Hematopoietic multipotent progenitor cell (in vitro differentiated cells): Measurements from ENCODE around the gene SLC49A4. TPM values are rescaled to one million over a fixed set of nuclear protein-coding genes. Genes with fewer than 3 reads are reported as not detected.
"Not testable (repeated sequence)": the region's sequence is repeated elsewhere in the genome, so short reads cannot be mapped to it uniquely, and the experiment has no call there.

Source experiments
- DNase-seq, 3 donors: peaks; one replicate each; pipeline ENCODE4 v3.0.0-alpha.2; 2011 to 2015; ENCODE audit warnings: low read depth in 2 of 3, low spot score in 2 of 3
- total RNA-seq: library from RNA; depleted of rRNA; stranded (reverse); fragments of >200 nt; gene quantifications from one replicate; pipeline ENCODE4 v1.2.3, GENCODE V29; 2012

The SLC49A4 gene, protein sequence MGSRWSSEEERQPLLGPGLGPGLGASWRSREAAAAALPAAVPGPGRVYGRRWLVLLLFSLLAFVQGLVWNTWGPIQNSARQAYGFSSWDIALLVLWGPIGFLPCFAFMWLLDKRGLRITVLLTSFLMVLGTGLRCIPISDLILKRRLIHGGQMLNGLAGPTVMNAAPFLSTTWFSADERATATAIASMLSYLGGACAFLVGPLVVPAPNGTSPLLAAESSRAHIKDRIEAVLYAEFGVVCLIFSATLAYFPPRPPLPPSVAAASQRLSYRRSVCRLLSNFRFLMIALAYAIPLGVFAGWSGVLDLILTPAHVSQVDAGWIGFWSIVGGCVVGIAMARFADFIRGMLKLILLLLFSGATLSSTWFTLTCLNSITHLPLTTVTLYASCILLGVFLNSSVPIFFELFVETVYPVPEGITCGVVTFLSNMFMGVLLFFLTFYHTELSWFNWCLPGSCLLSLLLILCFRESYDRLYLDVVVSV
- total RNA-seq, result 7.0 TPM

DNA sequence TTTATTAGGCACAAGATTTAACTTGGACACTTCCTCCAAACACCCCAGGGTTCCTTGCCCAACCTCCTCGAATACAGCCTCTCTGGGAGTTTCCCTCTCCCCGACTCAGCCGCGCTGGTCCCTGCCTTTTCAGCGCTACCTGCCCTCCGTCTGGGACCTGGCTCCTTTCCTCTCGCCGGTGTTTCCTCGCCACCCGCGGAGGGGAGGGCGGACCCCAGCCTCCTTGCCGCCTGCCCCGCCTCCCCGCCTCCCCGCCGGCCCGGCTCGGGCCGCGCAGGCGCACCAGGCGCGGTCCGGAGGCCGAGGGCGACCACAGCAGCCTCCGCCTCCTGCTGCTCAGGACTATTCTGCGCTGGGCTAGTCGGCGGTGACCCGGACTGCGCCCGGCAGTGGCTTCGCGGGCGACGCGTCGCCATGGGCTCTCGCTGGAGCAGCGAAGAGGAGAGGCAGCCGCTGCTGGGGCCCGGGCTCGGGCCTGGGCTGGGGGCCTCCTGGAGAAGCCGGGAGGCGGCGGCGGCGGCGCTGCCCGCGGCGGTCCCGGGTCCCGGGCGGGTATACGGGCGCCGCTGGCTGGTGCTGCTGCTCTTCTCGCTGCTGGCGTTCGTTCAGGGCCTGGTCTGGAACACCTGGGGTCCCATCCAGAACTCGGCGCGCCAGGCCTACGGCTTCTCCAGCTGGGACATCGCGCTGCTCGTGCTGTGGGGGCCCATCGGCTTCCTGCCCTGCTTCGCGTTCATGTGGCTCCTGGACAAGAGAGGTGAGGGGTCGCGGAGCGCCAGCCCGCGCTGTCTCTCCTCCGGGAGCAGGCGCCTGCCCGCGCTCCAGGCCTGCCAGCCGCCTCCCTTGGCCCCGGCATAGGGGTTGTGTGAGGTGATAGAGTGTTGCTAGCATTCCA lies at the start of gene SLC49A4:
SLC49A4 (plus strand) TSS at position 291 of the 895 bp plus-strand sequence; CDS start at position 415, 124 bp downstream.
- DNase-seq, result peak; percentile 53 to 71 (median 70)

DNA sequence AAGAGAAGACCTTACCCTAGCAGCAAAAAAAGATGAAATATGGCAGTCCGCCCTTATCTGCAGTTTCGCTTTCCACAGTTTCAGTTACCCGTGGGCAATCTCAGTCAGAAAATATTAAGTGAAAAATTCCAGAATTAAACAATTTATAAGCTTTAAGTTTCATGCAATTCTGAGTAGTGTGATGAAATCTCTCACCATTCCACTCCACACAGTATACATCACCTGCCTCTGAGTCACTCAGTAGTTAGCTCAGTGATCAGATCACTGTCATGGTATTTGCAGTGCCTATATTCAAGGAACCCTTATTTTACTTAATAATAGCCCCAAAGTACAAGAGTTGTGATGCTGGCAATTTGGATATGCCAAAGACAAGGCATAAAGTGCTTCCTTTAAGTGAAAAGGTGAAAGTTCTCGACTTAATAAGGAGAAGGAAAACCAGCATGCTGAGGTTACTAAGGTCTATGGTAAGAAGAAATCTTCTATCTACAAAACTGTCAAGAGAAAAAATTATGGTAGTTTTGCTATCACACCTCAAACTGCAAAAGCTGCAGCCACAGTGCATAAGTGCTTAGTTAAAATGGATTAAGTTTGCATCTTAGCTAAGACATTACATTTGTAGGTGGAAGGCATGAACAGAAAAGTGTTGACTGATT lies 49.4 kb upstream of the SLC49A4 start:
- no peak for DNase-seq

DNA sequence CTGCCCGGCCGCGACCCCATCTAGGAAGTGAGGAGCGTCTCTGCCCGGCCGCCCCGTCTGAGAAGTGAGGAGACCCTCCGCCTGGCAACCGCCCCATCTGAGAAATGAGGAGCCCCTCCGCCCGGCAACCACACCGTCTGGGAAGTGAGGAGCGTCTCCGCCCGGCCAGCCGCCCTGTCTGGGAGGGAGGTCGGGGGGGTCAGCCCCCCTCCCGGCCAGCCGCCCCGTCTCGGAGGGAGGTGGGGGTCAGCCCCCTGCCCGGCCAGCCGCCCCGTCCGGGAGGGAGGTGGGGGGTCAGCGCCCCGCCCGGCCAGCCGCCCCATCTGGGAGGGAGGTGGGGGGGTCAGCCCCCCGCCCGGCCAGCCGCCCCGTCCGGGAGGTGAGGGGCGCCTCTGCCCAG lies 47.6 kb upstream of the SLC49A4 start:
- DNase-seq, result not testable (repeated sequence)

DNA sequence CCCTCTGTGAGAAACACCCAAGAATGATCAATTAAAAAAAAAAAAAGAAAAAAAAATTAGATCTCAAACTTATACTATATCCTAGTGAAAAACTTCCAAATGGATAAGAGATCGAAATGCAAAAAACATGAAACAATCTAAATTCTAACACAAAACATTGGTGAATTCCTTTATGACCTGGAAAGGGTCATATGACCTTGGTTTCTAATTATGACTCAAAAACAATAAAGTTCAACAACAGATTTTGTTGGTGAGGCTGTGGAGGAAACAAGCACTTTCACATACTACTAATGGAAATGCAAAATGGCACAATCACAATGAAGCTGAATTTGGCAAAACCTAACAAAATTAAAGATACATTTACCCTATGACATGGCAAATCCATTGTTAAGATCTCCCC lies 46.5 kb upstream of the SLC49A4 start:
- no peak for DNase-seq

DNA sequence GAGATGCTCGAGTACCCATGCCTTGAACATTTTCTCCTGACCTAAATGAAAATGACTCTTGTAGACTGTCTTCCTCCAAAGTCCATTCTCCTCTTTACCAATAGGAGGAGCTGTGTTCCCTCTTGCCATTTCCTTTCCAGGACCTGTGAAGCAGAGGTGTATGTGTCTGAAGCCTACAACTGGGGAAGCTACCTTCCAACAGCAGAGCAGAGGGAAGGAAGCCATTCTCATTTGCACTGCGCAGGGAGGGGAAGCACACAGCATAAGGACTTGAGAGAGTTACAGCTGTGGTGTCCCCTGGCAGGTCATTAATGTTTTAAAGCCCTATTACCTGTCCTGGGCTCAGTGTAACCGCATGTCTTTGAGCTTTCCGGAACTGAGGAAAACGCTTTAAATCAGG lies 39.9 kb upstream of the SLC49A4 start:
- peak; percentile 6 to 64 (median 41) for DNase-seq

DNA sequence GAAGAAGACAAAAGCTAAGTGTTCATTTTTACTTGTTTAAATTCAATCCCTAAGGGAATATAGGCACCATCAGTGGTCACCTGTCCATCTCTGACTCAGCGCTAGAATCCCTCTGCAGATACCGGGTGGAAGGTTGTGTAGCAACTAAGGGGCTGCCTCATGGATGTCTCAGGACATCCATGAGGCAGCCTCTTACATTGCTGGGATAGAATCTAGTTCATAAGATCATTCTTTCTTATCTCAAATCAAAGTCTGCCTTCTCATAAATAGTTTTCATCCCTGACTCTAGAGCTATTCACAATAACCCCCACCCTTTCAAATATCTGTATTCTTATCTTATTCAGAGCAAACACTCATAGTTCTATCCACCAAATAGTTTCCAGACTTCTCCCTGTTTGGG lies 39.4 kb upstream of the SLC49A4 start:
- no peak for DNase-seq

DNA sequence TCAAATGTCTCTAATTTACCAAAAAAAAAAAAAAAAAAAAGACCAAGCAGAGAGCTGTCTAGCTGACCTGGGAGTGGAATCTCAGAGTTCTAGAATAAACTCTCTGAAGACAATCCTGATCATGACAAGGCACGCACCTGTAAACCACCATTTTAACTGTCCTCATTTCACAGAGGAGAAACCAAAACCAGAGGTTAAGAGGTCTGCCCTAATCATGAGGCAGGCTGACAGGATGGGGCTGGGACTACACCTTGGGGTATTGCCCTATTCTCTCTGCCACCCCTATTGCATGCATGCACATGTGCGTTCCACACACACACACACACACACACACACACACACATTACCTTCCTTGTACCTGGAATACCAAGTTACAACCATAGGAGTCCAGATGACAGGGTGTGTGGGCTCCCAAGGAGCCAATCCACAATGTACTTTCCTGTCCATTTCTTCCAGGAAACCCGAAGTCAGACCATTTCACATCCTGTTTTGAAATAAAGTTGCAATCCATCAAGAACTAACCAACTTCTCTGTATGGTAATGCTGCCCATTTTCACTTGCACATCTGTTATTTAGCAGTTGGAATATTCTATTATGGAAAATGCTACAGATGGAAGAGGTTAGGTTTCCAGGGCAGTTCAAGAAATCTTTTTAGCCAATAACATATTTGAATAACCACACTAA lies 35.9 kb upstream of the SLC49A4 start:
- no peak for DNase-seq

DNA sequence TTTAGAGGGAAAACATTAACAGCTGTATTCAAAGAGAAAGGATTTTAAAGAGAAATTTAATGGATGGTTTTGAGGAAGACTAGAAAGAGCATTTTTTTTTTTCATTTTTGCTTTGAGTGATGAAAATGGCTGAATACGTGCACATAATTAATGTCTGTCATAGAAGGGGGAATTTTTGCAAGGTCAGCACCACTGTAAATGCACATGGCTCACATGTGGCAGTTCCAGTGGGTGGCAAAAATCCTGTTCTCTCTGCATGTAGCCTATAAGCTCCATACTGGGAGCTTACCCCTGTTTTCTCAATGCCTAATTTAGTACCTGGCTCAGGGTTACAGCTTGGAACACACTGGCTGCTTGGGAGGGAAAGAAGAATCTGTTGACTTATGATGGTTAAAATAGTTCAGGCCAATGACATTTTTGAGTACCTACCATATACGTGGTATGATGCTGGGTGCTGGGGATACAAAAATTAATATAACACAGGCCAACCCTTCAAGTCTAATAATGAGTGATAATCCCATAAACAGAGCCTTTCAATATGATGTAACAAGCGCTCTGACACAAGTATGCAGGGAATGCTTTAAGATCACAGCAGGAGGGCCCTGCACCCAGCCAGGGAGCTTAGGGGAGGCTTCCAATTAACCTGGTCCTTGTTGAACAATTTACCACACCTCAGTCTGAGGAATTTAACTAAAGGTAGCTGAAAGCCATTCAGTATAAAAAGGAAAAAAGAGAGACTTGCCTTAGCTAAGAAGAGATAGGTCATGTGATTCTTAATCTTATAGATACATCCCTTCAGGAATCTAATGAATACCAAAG lies 34.2 kb upstream of the SLC49A4 start:
- DNase-seq, result no peak

DNA sequence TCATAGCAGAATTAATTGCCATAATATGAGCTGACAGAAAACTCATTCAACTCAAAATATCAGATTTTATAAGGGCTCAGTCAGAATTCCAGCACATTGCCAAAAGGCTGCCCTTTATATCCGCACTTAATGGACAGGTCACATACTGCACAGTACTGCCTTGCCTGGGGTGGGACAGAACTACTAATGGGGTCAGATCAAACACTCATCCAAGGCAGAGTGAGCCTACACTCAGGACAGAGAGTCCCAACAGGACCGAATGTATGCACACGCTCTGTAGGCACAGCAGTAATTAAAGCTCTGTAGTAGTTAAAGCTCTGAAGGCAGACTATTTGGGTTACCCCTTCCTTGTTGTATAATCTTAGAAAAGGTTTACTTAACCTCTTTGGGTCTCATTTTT lies 28.4 kb upstream of the SLC49A4 start:
- no peak for DNase-seq

DNA sequence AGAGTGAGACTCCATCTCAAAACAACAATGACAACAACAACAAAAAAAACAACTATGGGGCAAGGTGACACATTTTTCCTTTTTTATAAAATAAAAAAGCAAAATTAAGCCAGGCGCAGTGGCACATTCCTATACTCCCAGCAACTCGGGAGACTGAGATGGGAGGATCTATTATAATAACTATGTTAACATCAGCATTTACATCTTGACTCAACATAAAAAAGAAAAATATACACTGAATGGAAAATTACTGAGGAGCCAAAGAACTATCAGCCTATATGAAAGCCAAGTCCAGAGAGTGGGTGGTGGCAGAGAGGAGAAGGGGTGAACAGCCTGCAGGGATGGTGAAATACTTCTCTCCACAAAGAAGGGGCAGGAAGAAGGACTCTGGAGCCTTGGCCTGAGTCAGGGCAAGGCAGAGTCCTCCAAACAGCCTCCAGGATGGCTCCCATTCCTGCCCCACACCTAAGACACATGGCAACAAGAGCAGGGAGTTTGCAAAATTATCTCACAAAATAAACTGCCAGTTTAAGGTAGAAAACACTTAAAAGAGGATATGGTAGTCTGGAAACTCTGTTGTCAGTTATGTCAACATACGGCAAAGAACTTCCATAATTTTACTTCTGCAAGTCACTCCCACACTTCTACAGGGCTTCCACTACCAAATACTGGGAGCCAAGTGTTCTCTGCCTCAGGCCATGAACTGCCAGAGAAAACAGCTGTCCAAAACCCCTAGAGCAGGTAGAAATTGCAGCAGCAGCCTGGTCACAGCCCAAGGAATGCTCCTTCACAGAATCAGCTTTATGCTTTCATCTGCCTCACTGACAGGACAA lies 27.1 kb upstream of the SLC49A4 start:
- DNase-seq, result no peak

DNA sequence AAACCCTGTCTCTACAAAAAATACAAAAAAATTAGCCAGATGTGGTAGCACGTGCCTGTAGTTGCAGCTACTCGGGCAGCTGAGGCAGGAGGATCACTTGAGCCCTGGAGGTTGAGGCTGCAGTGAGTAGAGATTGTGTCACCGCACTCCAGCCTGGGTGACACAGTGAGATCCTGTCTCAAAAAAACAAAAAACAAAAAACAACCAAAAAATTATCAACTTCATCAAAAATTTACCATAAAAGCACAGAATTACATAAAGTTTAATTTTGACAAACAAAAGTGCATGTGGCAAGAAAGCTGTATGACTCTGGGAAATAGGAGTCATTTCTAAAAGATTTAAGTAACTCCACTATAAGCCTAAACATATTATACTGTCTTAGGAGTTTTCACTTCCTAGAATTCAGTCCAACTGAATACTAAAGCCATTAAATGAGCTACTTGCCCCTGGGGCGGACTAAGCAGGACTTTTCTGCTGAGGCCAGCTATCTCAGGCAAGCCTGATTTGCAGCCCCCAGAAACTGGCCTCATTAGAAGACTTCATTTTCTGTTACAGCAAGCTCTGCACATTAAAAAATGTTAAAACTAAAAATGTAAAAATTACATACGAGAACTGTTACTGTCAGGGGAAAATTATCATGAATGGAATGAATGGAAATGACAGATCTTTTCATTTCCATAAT lies 24.2 kb upstream of the SLC49A4 start:
- no peak for DNase-seq

DNA sequence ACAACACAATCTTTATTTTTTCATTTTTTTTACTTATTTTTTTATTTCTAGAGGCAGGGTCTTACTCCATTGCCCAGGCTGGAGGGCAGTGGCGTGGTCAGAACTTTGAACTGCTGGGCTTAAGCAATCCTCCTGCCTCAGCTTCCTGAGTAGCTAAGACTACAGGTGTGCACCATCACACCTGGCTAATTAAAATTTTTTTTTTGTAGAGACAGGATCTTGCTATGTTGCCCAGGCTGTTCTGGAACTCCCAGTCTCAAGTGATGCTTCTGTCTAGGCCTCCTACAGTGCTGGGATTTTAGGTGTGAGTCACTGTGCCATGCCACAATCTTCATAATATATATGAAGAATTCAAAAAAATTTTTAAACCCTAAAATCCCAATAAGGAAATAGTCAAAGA lies 22.0 kb upstream of the SLC49A4 start:
- DNase-seq, result no peak

DNA sequence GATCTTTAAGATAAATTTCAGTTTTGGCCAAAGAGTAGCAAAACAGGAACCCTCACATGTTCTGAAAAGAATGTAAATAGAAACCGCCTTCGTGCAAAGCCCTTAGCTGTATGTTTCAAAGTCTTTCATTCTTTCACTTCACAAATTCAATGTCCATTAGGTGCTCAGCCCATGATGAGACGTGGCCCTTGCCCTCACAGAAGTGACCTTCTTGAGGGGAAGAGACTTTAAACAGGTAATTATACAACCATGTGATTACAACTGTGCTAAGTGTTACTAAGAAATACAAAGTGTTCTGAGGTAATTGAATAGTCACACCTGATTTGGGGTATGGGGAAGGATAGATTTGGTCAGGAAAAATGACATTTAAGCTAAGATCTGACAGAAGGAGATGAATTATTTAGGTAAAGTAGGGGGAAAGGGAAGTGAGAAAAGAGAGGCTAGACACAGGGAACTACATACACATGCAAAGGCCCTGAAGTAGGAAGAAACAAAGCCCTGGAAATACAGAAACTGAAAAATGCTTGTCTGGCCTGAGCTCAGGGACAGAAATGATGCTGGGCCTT lies 20.8 kb upstream of the SLC49A4 start:
- no peak for DNase-seq

DNA sequence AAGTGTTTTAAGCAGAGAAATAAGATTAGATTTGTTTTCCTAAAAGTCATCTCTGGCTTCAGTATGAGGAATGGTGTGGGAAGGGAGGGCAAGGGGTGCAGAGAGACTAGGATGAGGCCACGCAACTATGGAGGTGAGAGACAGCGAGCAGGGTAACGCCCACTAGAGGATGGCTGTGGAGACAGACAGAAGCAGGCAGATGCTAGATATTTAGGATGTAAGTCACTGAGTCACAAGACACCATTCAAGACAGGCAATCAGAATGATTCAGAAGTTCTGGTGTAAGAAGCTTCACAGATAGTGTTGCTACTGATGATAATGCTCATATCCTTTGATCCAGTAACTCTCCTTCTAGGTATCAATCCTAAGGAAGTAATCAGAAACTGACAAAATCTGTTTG lies 20.3 kb upstream of the SLC49A4 start:
- DNase-seq, result no peak

DNA sequence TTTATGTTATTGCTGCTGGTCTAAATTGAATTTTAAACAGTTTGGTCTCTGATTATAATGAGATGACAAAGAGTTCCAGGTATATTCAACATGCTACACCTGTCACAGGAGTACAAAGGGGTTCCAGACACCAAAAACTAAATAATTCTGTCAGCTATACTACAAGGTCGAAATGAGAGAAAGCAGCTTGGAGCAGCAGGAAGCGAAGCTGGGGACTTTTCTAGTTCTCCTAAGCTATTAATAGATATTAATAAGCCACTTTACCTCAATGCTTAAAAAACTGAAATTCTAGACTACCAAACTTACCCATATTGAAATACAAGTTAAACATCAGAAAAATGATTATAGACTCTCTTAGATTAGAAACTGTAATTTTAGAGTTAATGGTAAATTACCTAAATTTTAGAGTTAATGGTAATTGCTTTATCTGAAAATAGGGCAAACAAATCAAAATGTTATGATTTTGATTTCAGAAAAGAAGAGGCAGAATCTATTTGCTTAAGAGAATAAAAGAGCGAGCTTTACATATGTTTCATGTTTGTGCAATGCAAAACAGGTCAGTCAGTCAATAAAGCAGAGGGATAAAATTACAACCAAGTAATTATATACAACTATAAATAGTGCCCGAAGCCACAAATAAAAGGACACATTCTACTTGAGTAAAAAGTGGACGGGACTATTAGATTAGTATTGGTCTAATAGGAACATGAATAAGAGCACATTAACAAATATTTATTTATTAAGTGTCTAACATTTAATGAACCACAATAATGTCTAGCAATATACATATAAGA lies 18.0 kb upstream of the SLC49A4 start:
- DNase-seq, result no peak

DNA sequence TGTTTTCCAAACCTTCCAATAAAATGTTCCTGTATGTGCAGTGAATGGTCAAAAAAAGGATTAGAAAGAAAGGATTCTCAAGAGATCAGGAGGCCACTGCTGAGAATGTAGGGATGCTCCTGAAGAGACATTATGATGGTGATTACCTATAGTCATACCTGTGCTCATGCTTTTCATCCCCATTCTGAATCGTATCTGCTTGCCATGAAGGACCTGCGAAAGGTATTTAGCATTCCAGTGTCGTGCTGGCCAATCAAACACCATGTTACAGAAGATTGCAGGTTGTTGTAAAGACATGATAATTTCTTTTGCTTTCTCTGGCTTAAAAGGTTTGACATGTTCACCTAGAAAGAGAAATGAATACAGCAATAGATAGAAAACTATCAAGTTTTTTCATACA lies 17.3 kb upstream of the SLC49A4 start:
- DNase-seq, result no peak

DNA sequence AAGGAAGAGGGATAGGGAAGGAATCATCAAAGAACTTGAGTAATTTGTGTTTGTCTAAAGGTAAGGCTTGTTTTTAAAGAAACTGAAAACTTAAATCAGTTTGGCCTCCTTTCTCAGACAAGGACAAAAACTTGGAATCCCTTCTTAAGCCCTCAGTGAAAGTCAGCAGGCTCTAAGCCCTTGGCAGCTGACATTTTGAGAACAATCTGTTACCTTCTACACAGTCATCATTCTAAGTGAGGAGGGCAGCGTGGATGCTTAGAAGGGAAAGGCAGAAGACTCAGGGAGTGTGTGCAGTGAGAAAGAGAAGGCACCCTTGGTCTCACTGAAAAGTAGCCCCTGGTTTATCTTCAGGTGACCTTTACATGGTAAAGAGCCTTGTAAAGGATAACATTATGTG lies 12.1 kb upstream of the SLC49A4 start:
- DNase-seq, result no peak
